RWPE2 (cell line): Measurements from ENCODE around the gene PROM2.

Experiments
- ATAC-seq: fragments of 200-7000 bp; cut with Tn5 transposase; 3 replicates; pipeline ENCODE4 v1.9.1; 2021; ENCODE audit warnings: low read depth
- DNase-seq: peaks from one replicate; pipeline ENCODE4 v3.0.0-alpha.2; 2020; ENCODE audit warnings: low spot score
- H3K27ac ChIP-seq: fragments of 450-650 bp; 2 replicates; pipeline ENCODE4 v1.5.1; 2017; ENCODE audit warnings: mild to moderate bottlenecking; ENCODE audit not compliant: poor library complexity, severe bottlenecking
- H3K27me3 ChIP-seq: fragments of 250-450 bp; sonication (Bioruptor Pico); 2 replicates; pipeline ENCODE4 v1.5.1; 2021; ENCODE audit warnings: mild to moderate bottlenecking, moderate library complexity; ENCODE audit not compliant: insufficient read depth, poor library complexity, severe bottlenecking
- H3K36me3 ChIP-seq: fragments of 250-450 bp; sonication (Bioruptor Pico); 2 replicates; pipeline ENCODE4 v1.5.1; 2020; ENCODE audit warnings: low read depth, mild to moderate bottlenecking, moderate library complexity
- H3K4me1 ChIP-seq: fragments of 250-450 bp; sonication (Bioruptor Pico); 2 replicates; pipeline ENCODE4 v1.5.1; 2021; ENCODE audit warnings: mild to moderate bottlenecking, moderate library complexity; ENCODE audit not compliant: insufficient read depth, poor library complexity, severe bottlenecking
- H3K4me3 ChIP-seq: fragments of 250-450 bp; sonication (Bioruptor Pico); 2 replicates; pipeline ENCODE4 v1.5.1; 2021; ENCODE audit warnings: mild to moderate bottlenecking, moderate library complexity; ENCODE audit not compliant: severe bottlenecking
- H3K9me3 ChIP-seq: fragments of 250-450 bp; sonication (Bioruptor Pico); 2 replicates; pipeline ENCODE4 v1.5.1; 2021; ENCODE audit warnings: mild to moderate bottlenecking, moderate library complexity; ENCODE audit not compliant: severe bottlenecking
- CTCF ChIP-seq: fragments of 450-650 bp; IDR thresholded peaks from one replicate; pipeline ENCODE4 v1.5.1; 2017; ENCODE audit warnings: mild to moderate bottlenecking, moderate library complexity; ENCODE audit not compliant: poor library complexity, severe bottlenecking

The PROM2 gene

DNA sequence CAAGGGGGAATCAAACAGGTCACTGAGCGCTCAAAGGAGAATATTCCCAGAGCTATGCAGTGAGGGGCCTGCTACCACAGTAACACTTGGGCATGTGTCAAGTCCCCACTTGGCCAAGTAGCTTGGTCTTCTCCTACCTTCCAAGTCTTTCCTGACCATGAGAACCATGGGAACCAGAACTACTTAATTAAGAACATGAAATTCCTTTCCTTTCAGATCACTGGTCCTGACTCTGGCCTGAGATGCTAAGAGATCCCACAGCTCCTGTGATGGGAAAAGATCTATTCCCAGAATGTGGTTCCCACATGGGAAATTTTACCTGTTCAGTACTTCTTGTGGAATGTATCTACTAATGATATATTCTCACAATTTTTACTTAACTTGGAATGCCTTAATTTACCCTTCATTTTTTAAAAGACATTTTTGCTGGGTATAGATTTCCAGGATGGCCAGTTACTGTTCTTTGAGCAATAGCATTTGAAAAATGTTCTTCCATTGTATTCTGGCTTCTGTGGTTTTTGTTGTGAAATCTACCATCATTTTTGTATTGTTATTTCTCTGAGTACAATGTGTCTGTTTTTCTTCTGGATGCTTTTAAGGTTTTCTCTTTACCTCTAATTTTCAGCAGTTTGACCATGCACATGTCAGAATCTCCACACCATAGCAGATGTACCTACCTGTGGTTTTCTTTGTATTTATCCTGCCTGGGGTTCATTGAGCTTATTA lies 60.8 kb downstream of the PROM2 start:
- H3K27me3 ChIP-seq, result no peaks in the 10 kb centered on the region
- peak overlapping the region; percentile 58 for H3K27ac ChIP-seq
- DNase-seq (no peak), ATAC-seq (no peak)
- no peak for TF ChIP-seq CTCF
- no peak overlapping the region for H3K4me3 ChIP-seq
- H3K9me3 ChIP-seq, result no peaks in the 10 kb centered on the region
- H3K36me3 ChIP-seq, result no peaks in the 10 kb centered on the region
- peaks cover 9% of the 10 kb centered on the region for H3K4me1 ChIP-seq

GRCh38 chr2:95336406-95336805 lies 62.2 kb downstream of the PROM2 start:
- no peaks in the 10 kb centered on the region for H3K9me3 ChIP-seq
- H3K36me3 ChIP-seq, result no peaks in the 10 kb centered on the region
- no peaks in the 10 kb centered on the region for H3K27me3 ChIP-seq
- no peak for TF ChIP-seq CTCF
- ATAC-seq (no peak), DNase-seq (no peak)
- H3K4me3 ChIP-seq, result no peak overlapping the region
- H3K27ac ChIP-seq, result no peak overlapping the region
- H3K4me1 ChIP-seq, result peaks cover 9% of the 10 kb centered on the region

- Histone ChIP-seq H3K4me3 (no peak overlapping the region), H3K27ac (no peak overlapping the region), H3K9me3 (no peaks in the 10 kb centered on the region), H3K36me3 (no peaks in the 10 kb centered on the region), H3K4me1 (peaks cover 9% of the 10 kb centered on the region), H3K27me3 (no peaks in the 10 kb centered on the region)
- ATAC-seq (no peak), DNase-seq (peak; percentile 30)
- TF ChIP-seq CTCF, result no peak
Measured at GRCh38 chr2:95337829-95338228, 63.6 kb downstream of the PROM2 start.
